GM12878 (cell line): ENCODE results near the gene TEX28. TPM values are rescaled to one million over a fixed set of nuclear protein-coding genes. Genes with fewer than 3 reads are reported as not detected.

Experiments
- ATAC-seq: fragments of 200-7000 bp; cut with Tn5 transposase; 3 replicates; pipeline ENCODE4 v1.9.1; 2020; ENCODE audit warnings: mild to moderate bottlenecking, moderate library complexity
- BruUV-seq: library from RNA; stranded (reverse); fragments of 400-500 nt; replicated peaks from 2 replicates; lab custom pipeline; 2021; lab: Mats Ljungman, UMichigan
- CTCF ChIA-PET: fragments of 300-600 bp; sonication (Branson Sonifier 250); formaldehyde crosslinking; extraction: SDS; loops from one replicate; lab custom pipeline; 2021; ENCODE audit warnings: inconsistent platforms; lab: Yijun Ruan, JAX
- POLR2A ChIA-PET: fragments of 350-600 bp; formaldehyde crosslinking; extraction: SDS; loops from one replicate; lab custom pipeline; 2021; ENCODE audit warnings: inconsistent platforms; lab: Charles Lee
- RAD21 ChIA-PET: fragments of 300-600 bp; sonication (Branson Sonifier 250); formaldehyde crosslinking; loops from one replicate; lab custom pipeline; 2023; ENCODE audit warnings: antibody characterized with exemption; ENCODE audit not compliant: unreplicated experiment; lab: Charles Lee
- SMC1A ChIA-PET: fragments of 300-600 bp; sonication (Branson Sonifier 250); formaldehyde crosslinking; loops from one replicate; lab custom pipeline; 2023; ENCODE audit not compliant: unreplicated experiment, uncharacterized antibody; lab: Charles Lee
- DNase-seq: peaks from one replicate; pipeline ENCODE4 v3.0.0-alpha.2; 2011; ENCODE audit warnings: low read depth, low spot score
- FAIRE-seq: peaks from 3 replicates; lab custom pipeline; 2011; peaks lifted over from hg19 to GRCh38; lab: Jason Lieb, UNC
- H2AFZ ChIP-seq: 2 replicates; pipeline ENCODE4 v1.6.0; 2011; ENCODE audit warnings: low read depth, low read length, control low read depth; ENCODE audit not compliant: control insufficient read depth
- H3K27ac ChIP-seq: 2 replicates; pipeline ENCODE4 v1.5.1; 2011; ENCODE audit warnings: control low read depth; ENCODE audit not compliant: control insufficient read depth, insufficient read depth
- H3K27me3 ChIP-seq, 2 experiments: replicated peaks in 1 of 2; 2 replicates each; pipeline versions ENCODE4 v1.6.0 to v1.6.1; 2011; ENCODE audit warnings: low read length in 1 of 2; ENCODE audit not compliant: control insufficient read depth in 2 of 2, insufficient read depth in 2 of 2
- H3K36me3 ChIP-seq, 2 experiments: 2 replicates each; pipeline ENCODE4 v1.5.1; 2011; ENCODE audit warnings: low read length in 1 of 2; ENCODE audit not compliant: control insufficient read depth in 2 of 2, insufficient read depth in 2 of 2
- H3K4me1 ChIP-seq: 2 replicates; pipeline ENCODE4 v1.6.1; 2011; ENCODE audit warnings: mild to moderate bottlenecking, low read length, moderate library complexity, mixed read lengths; ENCODE audit not compliant: control insufficient read depth, insufficient read depth
- H3K4me2 ChIP-seq: 2 replicates; pipeline ENCODE4 v1.6.0; 2011; ENCODE audit warnings: control low read depth; ENCODE audit not compliant: control insufficient read depth, insufficient read depth
- H3K4me3 ChIP-seq: fragments of 200-600 bp; sonication (generic); 2 replicates; pipeline ENCODE4 v1.5.1; 2016
- H3K79me2 ChIP-seq: 2 replicates; pipeline ENCODE4 v1.6.0; 2011; ENCODE audit warnings: low read length; ENCODE audit not compliant: control insufficient read depth, insufficient read depth
- H3K9ac ChIP-seq: 2 replicates; pipeline ENCODE4 v1.8.0; 2011; ENCODE audit warnings: low read length, control low read depth, mixed read lengths; ENCODE audit not compliant: control insufficient read depth, insufficient read depth
- H3K9me3 ChIP-seq: replicated peaks from 3 replicates; pipeline ENCODE4 v1.5.1; 2011; ENCODE audit warnings: mild to moderate bottlenecking, low read length; ENCODE audit not compliant: control insufficient read depth, insufficient read depth
- H4K20me1 ChIP-seq: 2 replicates; pipeline ENCODE4 v1.6.0; 2011; ENCODE audit not compliant: control insufficient read depth, insufficient read depth
- CTCF ChIP-seq, 3 experiments: IDR thresholded peaks in 2 of 3; conservative IDR thresholded peaks in 1 of 3; 2 replicates each; pipeline ENCODE4 v1.5.1; 2011; ENCODE audit warnings: low read depth in 3 of 3, low read length in 3 of 3, mild to moderate bottlenecking in 3 of 3, control low read depth in 2 of 3, moderate library complexity in 2 of 3, inconsistent platforms in 1 of 3, mixed read lengths in 1 of 3; ENCODE audit not compliant: control insufficient read depth in 2 of 3, insufficient read depth in 1 of 3; ENCODE audit errors: extremely low read depth in 1 of 3
- HDAC2 ChIP-seq: fragments of 200-600 bp; sonication (generic); IDR thresholded peaks from 2 replicates; pipeline ENCODE4 v1.6.1; 2017
- KDM1A ChIP-seq: fragments of 200-600 bp; sonication (generic); IDR thresholded peaks from 2 replicates; pipeline ENCODE4 v1.6.1; 2016; ENCODE audit warnings: borderline replicate concordance
- NBN ChIP-seq: fragments of 450-650 bp; IDR thresholded peaks from 2 replicates; pipeline ENCODE4 v1.6.1; 2016
- SUZ12 ChIP-seq: fragments of 200-600 bp; sonication (generic); IDR thresholded peaks from one replicate; pipeline ENCODE4 v1.6.1; 2018; ENCODE audit warnings: antibody characterized with exemption, mild to moderate bottlenecking; ENCODE audit not compliant: unreplicated experiment
- TCF12 ChIP-seq: IDR thresholded peaks from 2 replicates; pipeline ENCODE4 v1.6.1; 2011; ENCODE audit warnings: low read depth, mild to moderate bottlenecking, low read length
- WGBS: methylation state at CpG from one replicate; pipeline ENCODE4 v1.1.6; 2016; ENCODE audit warnings: low lambda C conversion rate; ENCODE audit not compliant: insufficient replicate concordance, insufficient coverage; ENCODE audit errors: missing lambda C conversion rate; 5-methylcytosine and 5-hydroxymethylcytosine counted together
- in situ Hi-C: fragments of 300-500 bp; cut with MboI; formaldehyde crosslinking; loops from 9 replicates; pipeline ENCODE4 v1.14.3; 2018; ENCODE audit warnings: mixed read lengths
- intact Hi-C: fragments of 100-400 bp; cut with micrococcal nuclease; formaldehyde crosslinking; loops from one replicate; pipeline ENCODE4 v1.14.2; 2022; ENCODE audit not compliant: unreplicated experiment
- polyA plus RNA-seq, 11 experiments: library from polyadenylated mRNA; depleted of rRNA in 4 of 11; unstranded in 6 of 11; stranded (reverse) in 5 of 11; fragments of >200 nt; fragmentation: Nextera tagmentation in 4 of 11; fragmentation: Illumina TruSeq in 1 of 11; extraction: Ambion mirVana in 4 of 11; extraction: Trizol in 1 of 11; gene quantifications; 1 replicate in 1 of 11; 2 replicates in 10 of 11; pipeline versions ENCODE4 v1.2.1 to v1.2.3, GENCODE V29; 2011 to 2016; ENCODE audit warnings: inconsistent platforms in 2 of 11, missing spikeins in 2 of 11, low read depth in 1 of 11
- total RNA-seq, 4 experiments: library from RNA; depleted of rRNA in 3 of 4; stranded (reverse); fragments of >200 nt in 3 of 4; fragmentation: Illumina TruSeq in 1 of 4; extraction: Trizol in 1 of 4; gene quantifications; 2 replicates each; pipeline versions ENCODE4 v1.2.1 to v1.2.3, GENCODE V29; 2013 to 2021
- TF ChIP-seq, protein P1 (sequence below): fragments of 450-650 bp; IDR thresholded peaks from 2 replicates; pipeline ENCODE4 v1.6.1; 2016; ENCODE audit warnings: mild to moderate bottlenecking, moderate library complexity, borderline replicate concordance

The TEX28 gene
- total and polyA plus RNA-seq, 10 of the 15 experiments (the other 5 are each of a cell fraction or from before 2014, with no cell fraction given) = not detected

GRCh38 chrX:154334496-154334895, 39.6 kb upstream of the TEX28 start:
- H3K4me3 ChIP-seq = no peak overlapping the region
- H3K36me3 ChIP-seq = no peaks in the 10 kb centered on the region
- 65% methylated on average over 10 of the region's 10 CpGs for WGBS
- BruUV-seq = no TSS peak
- no peaks in the 10 kb centered on the region for H3K9me3 ChIP-seq
- H3K4me2 ChIP-seq = peak overlapping the region; percentile 78; the same call in 1 of the 2 replicates
- TF ChIP-seq TCF12 (no peak), SUZ12 (no peak), NBN (no peak), HDAC2 (no peak), KDM1A (no peak), CTCF (IDR thresholded peaks at IDR 0.05 in 2 of 3, conservative IDR thresholded peaks at IDR 0.05 in 1 of 3; ENCODE audit: control insufficient read depth in 2 of 3, extremely low read depth in 1 of 3, insufficient read depth in 1 of 3, low read depth in 3 of 3, low read length in 3 of 3) (no peak)
- TF ChIP-seq, protein P1, sequence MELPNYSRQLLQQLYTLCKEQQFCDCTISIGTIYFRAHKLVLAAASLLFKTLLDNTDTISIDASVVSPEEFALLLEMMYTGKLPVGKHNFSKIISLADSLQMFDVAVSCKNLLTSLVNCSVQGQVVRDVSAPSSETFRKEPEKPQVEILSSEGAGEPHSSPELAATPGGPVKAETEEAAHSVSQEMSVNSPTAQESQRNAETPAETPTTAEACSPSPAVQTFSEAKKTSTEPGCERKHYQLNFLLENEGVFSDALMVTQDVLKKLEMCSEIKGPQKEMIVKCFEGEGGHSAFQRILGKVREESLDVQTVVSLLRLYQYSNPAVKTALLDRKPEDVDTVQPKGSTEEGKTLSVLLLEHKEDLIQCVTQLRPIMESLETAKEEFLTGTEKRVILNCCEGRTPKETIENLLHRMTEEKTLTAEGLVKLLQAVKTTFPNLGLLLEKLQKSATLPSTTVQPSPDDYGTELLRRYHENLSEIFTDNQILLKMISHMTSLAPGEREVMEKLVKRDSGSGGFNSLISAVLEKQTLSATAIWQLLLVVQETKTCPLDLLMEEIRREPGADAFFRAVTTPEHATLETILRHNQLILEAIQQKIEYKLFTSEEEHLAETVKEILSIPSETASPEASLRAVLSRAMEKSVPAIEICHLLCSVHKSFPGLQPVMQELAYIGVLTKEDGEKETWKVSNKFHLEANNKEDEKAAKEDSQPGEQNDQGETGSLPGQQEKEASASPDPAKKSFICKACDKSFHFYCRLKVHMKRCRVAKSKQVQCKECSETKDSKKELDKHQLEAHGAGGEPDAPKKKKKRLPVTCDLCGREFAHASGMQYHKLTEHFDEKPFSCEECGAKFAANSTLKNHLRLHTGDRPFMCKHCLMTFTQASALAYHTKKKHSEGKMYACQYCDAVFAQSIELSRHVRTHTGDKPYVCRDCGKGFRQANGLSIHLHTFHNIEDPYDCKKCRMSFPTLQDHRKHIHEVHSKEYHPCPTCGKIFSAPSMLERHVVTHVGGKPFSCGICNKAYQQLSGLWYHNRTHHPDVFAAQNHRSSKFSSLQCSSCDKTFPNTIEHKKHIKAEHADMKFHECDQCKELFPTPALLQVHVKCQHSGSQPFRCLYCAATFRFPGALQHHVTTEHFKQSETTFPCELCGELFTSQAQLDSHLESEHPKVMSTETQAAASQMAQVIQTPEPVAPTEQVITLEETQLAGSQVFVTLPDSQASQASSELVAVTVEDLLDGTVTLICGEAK = no peak
- no peak for ATAC-seq
- H3K4me1 ChIP-seq = peaks cover 21% of the 10 kb centered on the region
- ChIA-PET SMC1A (interaction anchor here (1.0 to 1.8 kb wide), 2 partner anchors 12 to 209 kb away, joined by 5 read pairs; no protein-coding TSS in a partner anchor), POLR2A (no interaction called here), RAD21 (no interaction called here), CTCF (interaction anchor here (0.6 to 1.4 kb wide), 4 partner anchors 17 to 39 kb away, joined by 3 to 4 read pairs (median 3); no protein-coding TSS in a partner anchor)
- peak overlapping the region; percentile 73 for H3K27ac ChIP-seq
- no peaks in the 10 kb centered on the region for H4K20me1 ChIP-seq
- H3K79me2 ChIP-seq = no peaks in the 10 kb centered on the region
- no peak for FAIRE-seq
- no peak for DNase-seq
- intact Hi-C loops = no loop called here
- in situ Hi-C loops = no loop called here
- H2AFZ ChIP-seq = no peak overlapping the region; the same call in 1 of the 2 replicates
- no peak overlapping the region for H3K9ac ChIP-seq
- H3K27me3 ChIP-seq = no peaks in the 10 kb centered on the region
